Naive thymus-derived CD8-positive, alpha-beta T cell (primary cell): Measurements from ENCODE around the gene PLEKHA1. TPM values are rescaled to one million over a fixed set of nuclear protein-coding genes. Genes with fewer than 3 reads are reported as not detected.

Experiments used
- ATAC-seq, 2 donors: fragments of 150-1000 bp; cut with Tn5 transposase in 1 of 2; sonication (Bioruptor Pico), chemical (Tn5 transposase) in 1 of 2; 1 replicate in 1 of 2; 2 replicates in 1 of 2; pipeline ENCODE4 v1.10.0; 2021; ENCODE audit warnings: mild to moderate bottlenecking in 2 of 2, moderate library complexity in 2 of 2
- POLR2A ChIA-PET: fragments of 350-600 bp; sonication (Branson Sonifier 250); formaldehyde crosslinking; loops from one replicate; lab custom pipeline; 2021; ENCODE audit warnings: antibody characterized with exemption; lab: Charles Lee
- DNase-seq, 10 donors: peaks; one replicate each; pipeline versions ENCODE4 v3.0.0 to v3.0.0-alpha.2; 2020 to 2022
- H3K27ac Mint-ChIP-seq, 10 donors: one replicate each; pipeline ENCODE4 v1.8.0; 2020 to 2022; ENCODE audit warnings: mild to moderate bottlenecking in 10 of 10, mixed read lengths in 10 of 10, moderate library complexity in 4 of 10, inconsistent platforms in 1 of 10
- H3K27me3 Mint-ChIP-seq, 5 donors: one replicate each; pipeline ENCODE4 v1.8.0; 2021 to 2022; ENCODE audit warnings: mixed read lengths in 5 of 5
- H3K36me3 Mint-ChIP-seq, 3 donors: one replicate each; pipeline ENCODE4 v1.8.0; 2020 to 2022; ENCODE audit warnings: mixed read lengths in 3 of 3, mild to moderate bottlenecking in 2 of 3, inconsistent platforms in 1 of 3
- H3K4me1 Mint-ChIP-seq, 4 donors: one replicate each; pipeline ENCODE4 v1.8.0; 2021 to 2022; ENCODE audit warnings: mixed read lengths in 4 of 4
- H3K4me3 Mint-ChIP-seq, 10 donors: one replicate each; pipeline ENCODE4 v1.8.0; 2020 to 2022; ENCODE audit warnings: mild to moderate bottlenecking in 10 of 10, mixed read lengths in 10 of 10, moderate library complexity in 6 of 10, inconsistent platforms in 1 of 10
- H3K9me3 Mint-ChIP-seq, 9 donors: one replicate each; pipeline ENCODE4 v1.8.0; 2020 to 2022; ENCODE audit warnings: mixed read lengths in 9 of 9, mild to moderate bottlenecking in 3 of 9, inconsistent platforms in 1 of 9, moderate library complexity in 1 of 9
- polyA plus RNA-seq, 3 donors: library from polyadenylated mRNA; unstranded; fragments of 300-500 nt; fragmentation: Illumina TruSeq; gene quantifications; one replicate each; pipeline ENCODE4 v1.2.3, GENCODE V29; 2021
- total RNA-seq, 8 experiments: library from RNA in 2 of 8; stranded (reverse) in 2 of 8; gene quantifications; one replicate each; pipeline ENCODE4 v1.2.3 and lab custom pipeline; 2021 to 2026

PLEKHA1 gene
- total and polyA plus RNA-seq, 5 experiments from 2014 or later: 71.4 to 91.6 (median 78.0) TPM

DNA sequence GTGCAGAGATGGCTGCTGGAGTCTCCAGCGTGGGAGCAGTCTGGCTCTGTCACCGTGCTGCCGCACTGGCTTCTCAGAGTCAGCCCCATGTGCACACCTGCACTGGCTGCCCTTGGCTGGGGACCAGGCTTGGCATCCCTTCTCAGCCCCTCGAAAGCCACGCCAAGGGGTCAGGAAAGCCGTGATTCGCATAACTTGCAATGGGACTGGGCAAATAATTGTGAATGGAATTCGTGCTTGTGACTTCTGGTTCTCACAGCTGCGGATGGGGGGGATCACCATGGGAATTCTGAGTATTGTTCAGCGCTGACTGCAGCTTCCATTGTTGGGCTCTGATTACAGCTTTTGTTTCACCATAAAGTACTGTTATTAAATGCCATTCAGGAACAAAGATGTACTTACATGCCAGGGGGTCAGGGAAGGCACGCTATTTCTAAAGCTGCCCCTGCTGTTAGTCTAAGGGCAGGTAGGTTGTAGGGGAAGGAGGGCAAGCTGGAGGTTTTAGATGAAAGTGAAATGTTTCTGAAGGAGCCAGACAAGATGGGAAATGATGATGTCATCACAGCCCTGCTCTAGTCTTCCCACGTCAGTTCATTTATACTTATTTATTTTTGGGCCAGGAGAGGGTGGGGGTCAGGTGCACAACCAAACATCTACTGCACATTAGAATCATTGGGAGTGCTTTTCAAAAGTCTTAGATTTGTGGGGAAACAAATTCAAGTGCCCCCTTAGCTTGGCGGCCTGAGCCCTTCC lies 5.8 kb upstream of the PLEKHA1 start:
- Mint-ChIP-seq H3K27ac (no peak overlapping the region), H3K36me3 (peaks cover 0 to 5% (median 0%) of the 10 kb centered on the region in 3 donors), H3K4me3 (no peak overlapping the region)

GRCh38 chr10:122373108-122373507 lies 1.4 kb upstream of the PLEKHA1 start:
- H3K9me3 Mint-ChIP-seq: no peaks in the 10 kb centered on the region
- H3K4me1 Mint-ChIP-seq: peaks cover 8 to 30% (median 28%) of the 10 kb centered on the region in 4 donors
- peak overlapping the region in 4 of 10 donors; percentile 79 to 92 (median 88) for H3K27ac Mint-ChIP-seq
- ATAC-seq (no peak), DNase-seq (no peak)
- POLR2A ChIA-PET: interaction anchor here (2.2 to 2.7 kb wide), 2 partner anchors 42 to 46 kb away, joined by 28 to 31 read pairs; no protein-coding TSS in a partner anchor
- peak overlapping the region; percentile 89 to 97 (median 94) for H3K4me3 Mint-ChIP-seq
- peaks cover 0 to 10% (median 3%) of the 10 kb centered on the region in 5 donors for H3K27me3 Mint-ChIP-seq
- peaks cover 0 to 7% (median 0%) of the 10 kb centered on the region in 3 donors for H3K36me3 Mint-ChIP-seq

More for the DNA sequence above, 5.8 kb upstream of the PLEKHA1 start:
- DNase-seq (no peak), ATAC-seq (no peak)
- Mint-ChIP-seq H3K4me1 (peaks cover 4 to 8% (median 6%) of the 10 kb centered on the region in 4 donors), H3K9me3 (peaks cover 0 to 7% (median 0%) of the 10 kb centered on the region in 9 donors), H3K27me3 (peaks cover 0 to 29% (median 8%) of the 10 kb centered on the region in 5 donors)
- POLR2A ChIA-PET: interaction anchor here (0.7 kb wide), 1 partner anchor 54 kb away, joined by 3 read pairs; no protein-coding TSS in a partner anchor

GRCh38 chr10:122373721-122374120 lies 787 bp upstream of the PLEKHA1 start:
- Mint-ChIP-seq H3K4me3 (peak overlapping the region; percentile 89 to 97 (median 94)), H3K27ac (peak overlapping the region; percentile 79 to 94 (median 89)), H3K9me3 (no peaks in the 10 kb centered on the region), H3K27me3 (peaks cover 0 to 10% (median 3%) of the 10 kb centered on the region in 5 donors), H3K4me1 (peaks cover 8 to 35% (median 31%) of the 10 kb centered on the region in 4 donors), H3K36me3 (peaks cover 0 to 7% (median 0%) of the 10 kb centered on the region in 3 donors)
- ATAC-seq (no peak), DNase-seq (peak in 2 of 10 donors; percentile 10 to 11)
- POLR2A ChIA-PET: interaction anchor here (0.9 to 2.7 kb wide), 16 partner anchors 14 to 781 kb away, joined by 3 to 31 read pairs (median 10); partner anchors contain the start of gene BUB3

GRCh38 chr10:122374859-122375678 lies 561 bp downstream of the PLEKHA1 start:
- H3K27ac Mint-ChIP-seq: peak overlapping the region; percentile 78 to 97 (median 96)
- H3K9me3 Mint-ChIP-seq: peaks cover 0 to 10% (median 0%) of the 10 kb centered on the region in 9 donors
- peaks cover 17 to 48% (median 43%) of the 10 kb centered on the region in 4 donors for H3K4me1 Mint-ChIP-seq
- H3K4me3 Mint-ChIP-seq: peak overlapping the region; percentile 91 to 98 (median 93)
- H3K27me3 Mint-ChIP-seq: peaks cover 0 to 10% (median 0%) of the 10 kb centered on the region in 5 donors
- ATAC-seq: peak; percentile 59 to 66
- peaks cover 3 to 12% (median 8%) of the 10 kb centered on the region in 3 donors for H3K36me3 Mint-ChIP-seq
- peak; percentile 58 to 83 (median 74) for DNase-seq
- POLR2A ChIA-PET: interaction anchor here (0.9 to 2.7 kb wide), 16 partner anchors 15 to 779 kb away, joined by 3 to 31 read pairs (median 10); partner anchors contain the start of gene BUB3

GRCh38 chr10:122375679-122376160 lies 1.2 kb downstream of the PLEKHA1 start:
- H3K4me1 Mint-ChIP-seq: peaks cover 22 to 55% (median 49%) of the 10 kb centered on the region in 4 donors
- H3K27ac Mint-ChIP-seq: peak overlapping the region; percentile 78 to 97 (median 96)
- no peak for ATAC-seq
- H3K4me3 Mint-ChIP-seq: peak overlapping the region; percentile 90 to 98 (median 93)
- DNase-seq: no peak
- POLR2A ChIA-PET: interaction anchor here (1.1 to 2.7 kb wide), 7 partner anchors 26 to 59 kb away, joined by 3 to 31 read pairs (median 13); no protein-coding TSS in a partner anchor
- H3K36me3 Mint-ChIP-seq: peaks cover 9 to 18% (median 12%) of the 10 kb centered on the region in 3 donors
- H3K27me3 Mint-ChIP-seq: peaks cover 0 to 7% (median 0%) of the 10 kb centered on the region in 5 donors
- H3K9me3 Mint-ChIP-seq: peaks cover 0 to 17% (median 2%) of the 10 kb centered on the region in 9 donors

DNA sequence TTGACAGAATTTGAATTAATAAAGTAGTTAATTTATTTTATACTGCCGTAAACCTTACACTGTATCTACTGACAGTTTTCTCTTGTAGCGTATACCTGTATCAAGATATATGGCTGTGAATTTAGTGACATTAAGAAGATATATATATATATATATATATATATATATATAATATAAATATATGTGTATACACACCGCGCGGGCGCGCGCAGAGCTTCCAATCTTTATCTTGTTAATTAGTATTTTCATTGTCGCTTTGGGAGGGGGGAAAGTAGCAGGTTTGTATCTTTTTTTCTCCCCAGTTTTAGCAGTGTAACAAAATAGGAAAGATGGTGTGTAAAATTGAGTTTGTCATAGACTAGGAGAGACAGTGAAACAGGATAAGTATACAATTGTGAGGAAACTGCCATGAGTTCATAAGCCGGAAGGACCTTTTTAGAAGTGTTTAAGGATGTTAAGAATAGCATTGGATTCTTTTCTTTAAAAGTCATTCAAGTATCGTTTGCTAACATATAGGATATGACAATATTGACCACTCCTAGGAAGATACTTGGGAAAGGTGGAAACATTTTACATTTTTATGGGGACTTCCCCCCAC lies 2.0 kb downstream of the PLEKHA1 start:
- H3K4me3 Mint-ChIP-seq: peak overlapping the region in 9 of 10 donors; percentile 41 to 96 (median 78)
- peaks cover 27 to 62% (median 56%) of the 10 kb centered on the region in 4 donors for H3K4me1 Mint-ChIP-seq
- ATAC-seq (no peak), DNase-seq (no peak)
- H3K36me3 Mint-ChIP-seq: peaks cover 11 to 23% (median 12%) of the 10 kb centered on the region in 3 donors
- peak overlapping the region in 3 of 10 donors; percentile 5 to 66 (median 12) for H3K27ac Mint-ChIP-seq
- peaks cover 0 to 24% (median 2%) of the 10 kb centered on the region in 9 donors for H3K9me3 Mint-ChIP-seq
- POLR2A ChIA-PET: interaction anchor here (1.1 kb wide), 1 partner anchor 36 kb away, joined by 3 read pairs; no protein-coding TSS in a partner anchor
- no peaks in the 10 kb centered on the region for H3K27me3 Mint-ChIP-seq

DNA sequence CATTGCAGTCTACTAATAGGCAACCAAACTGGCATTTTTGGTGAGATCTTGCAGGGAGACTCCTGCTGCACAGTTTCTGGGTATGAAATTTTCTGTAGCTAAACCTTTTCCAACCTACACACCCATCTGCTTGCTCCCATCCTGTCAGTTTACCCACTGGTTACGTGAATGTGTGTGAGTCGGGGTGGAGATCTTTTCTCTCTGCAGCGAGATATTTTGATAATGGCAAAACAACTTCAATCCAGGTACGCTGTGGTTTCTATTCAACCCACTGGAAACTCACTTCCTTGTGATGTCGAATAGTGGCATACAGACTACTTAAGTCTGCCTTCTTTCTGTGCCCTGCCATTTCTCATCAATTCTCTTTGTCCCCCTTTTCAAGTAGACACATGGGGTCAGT lies 4.5 kb downstream of the PLEKHA1 start:
- ATAC-seq (no peak), DNase-seq (no peak)
- POLR2A ChIA-PET: interaction anchor here (0.9 kb wide), 1 partner anchor 10 kb away, joined by 3 read pairs; no protein-coding TSS in a partner anchor
- peaks cover 35 to 71% (median 62%) of the 10 kb centered on the region in 4 donors for H3K4me1 Mint-ChIP-seq
- H3K4me3 Mint-ChIP-seq: peak overlapping the region in 9 of 10 donors; percentile 17 to 74 (median 49)
- H3K9me3 Mint-ChIP-seq: peaks cover 0 to 25% (median 2%) of the 10 kb centered on the region in 9 donors
- peak overlapping the region in 9 of 10 donors; percentile 23 to 87 (median 72) for H3K27ac Mint-ChIP-seq
- peaks cover 12 to 23% (median 15%) of the 10 kb centered on the region in 3 donors for H3K36me3 Mint-ChIP-seq
- H3K27me3 Mint-ChIP-seq: no peaks in the 10 kb centered on the region

DNA sequence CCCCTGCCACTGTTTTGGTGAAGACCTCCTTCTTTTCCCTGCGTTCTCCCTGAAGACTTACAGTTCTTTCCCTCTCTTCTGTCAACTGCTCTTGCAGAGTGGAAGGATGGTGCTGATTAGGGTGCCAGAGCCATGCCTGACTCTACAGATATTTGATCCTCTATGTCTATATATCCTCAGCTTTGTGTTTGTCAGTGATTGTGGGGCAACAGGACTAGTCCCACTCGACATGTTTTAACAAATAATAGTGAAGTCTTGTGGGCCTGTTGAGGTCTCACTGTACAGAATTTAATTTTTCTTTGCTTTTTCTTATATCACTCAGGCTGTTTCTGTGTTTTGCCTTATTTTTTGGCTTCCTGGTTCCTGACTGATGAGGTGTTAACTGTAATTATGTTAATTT lies 5.0 kb downstream of the PLEKHA1 start:
- peak overlapping the region in 9 of 10 donors; percentile 23 to 87 (median 72) for H3K27ac Mint-ChIP-seq
- DNase-seq (no peak), ATAC-seq (no peak)
- POLR2A ChIA-PET: no interaction called here
- no peaks in the 10 kb centered on the region for H3K27me3 Mint-ChIP-seq
- peaks cover 35 to 69% (median 61%) of the 10 kb centered on the region in 4 donors for H3K4me1 Mint-ChIP-seq
- peak overlapping the region in 9 of 10 donors; percentile 13 to 74 (median 49) for H3K4me3 Mint-ChIP-seq
- peaks cover 0 to 25% (median 2%) of the 10 kb centered on the region in 9 donors for H3K9me3 Mint-ChIP-seq
- H3K36me3 Mint-ChIP-seq: peaks cover 12 to 23% (median 15%) of the 10 kb centered on the region in 3 donors

DNA sequence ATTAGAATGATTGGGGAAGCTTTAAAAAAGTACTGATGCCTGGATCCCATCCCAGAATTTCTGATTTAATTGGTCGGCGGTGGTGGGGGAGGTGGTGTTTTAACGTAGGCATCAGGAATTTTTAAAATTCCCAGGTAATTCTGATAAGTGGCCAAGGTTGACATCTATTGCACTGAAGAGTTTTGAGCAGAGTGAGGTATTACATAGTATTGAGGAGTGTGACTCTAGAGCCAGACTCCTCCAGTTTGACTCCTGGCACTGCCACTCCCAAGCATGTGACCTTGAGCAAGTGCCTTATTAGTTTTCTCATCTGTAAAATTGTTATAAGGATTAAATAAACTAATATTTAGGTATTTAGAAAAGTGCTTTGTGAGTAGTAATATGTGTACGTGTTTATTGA lies 6.2 kb downstream of the PLEKHA1 start:
- H3K4me1 Mint-ChIP-seq: peaks cover 37 to 69% (median 60%) of the 10 kb centered on the region in 4 donors
- peak overlapping the region in 5 of 10 donors; percentile 26 to 80 (median 50) for H3K27ac Mint-ChIP-seq
- H3K4me3 Mint-ChIP-seq: peak overlapping the region in 2 of 10 donors; percentile 24 to 31
- peaks cover 0 to 25% (median 2%) of the 10 kb centered on the region in 9 donors for H3K9me3 Mint-ChIP-seq
- POLR2A ChIA-PET: no interaction called here
- H3K36me3 Mint-ChIP-seq: peaks cover 6 to 23% (median 15%) of the 10 kb centered on the region in 3 donors
- DNase-seq (no peak), ATAC-seq (no peak)
- no peaks in the 10 kb centered on the region for H3K27me3 Mint-ChIP-seq

- POLR2A ChIA-PET: no interaction called here
- Mint-ChIP-seq H3K4me1 (peaks cover 31 to 73% (median 61%) of the 10 kb centered on the region in 4 donors), H3K27me3 (no peaks in the 10 kb centered on the region), H3K4me3 (peak overlapping the region in 1 of 10 donors; percentile 30), H3K27ac (peak overlapping the region in 8 of 10 donors; percentile 32 to 81 (median 67)), H3K36me3 (peaks cover 5 to 23% (median 16%) of the 10 kb centered on the region in 3 donors), H3K9me3 (peaks cover 0 to 25% (median 2%) of the 10 kb centered on the region in 9 donors)
- DNase-seq (no peak), ATAC-seq (no peak)
Observed at GRCh38 chr10:122381680-122382079, 7.2 kb downstream of the PLEKHA1 start.

GRCh38 chr10:122386514-122386913 lies 12.0 kb downstream of the PLEKHA1 start:
- Mint-ChIP-seq H3K9me3 (peaks cover 0 to under 1% (median 0%) of the 10 kb centered on the region in 9 donors), H3K4me1 (peaks cover 26 to 74% (median 60%) of the 10 kb centered on the region in 4 donors), H3K27me3 (no peaks in the 10 kb centered on the region), H3K36me3 (peaks cover 0 to 30% (median 29%) of the 10 kb centered on the region in 3 donors), H3K27ac (no peak overlapping the region), H3K4me3 (no peak overlapping the region)
- ATAC-seq (no peak), DNase-seq (no peak)
- POLR2A ChIA-PET: no interaction called here
